Activated naive CD4-positive, alpha-beta T cell treated with anti-CD3 and anti-CD28 coated beads for 36 hours (primary cell): Measurements from ENCODE around the gene COL24A1. TPM values are rescaled to one million over a fixed set of nuclear protein-coding genes. Genes with fewer than 3 reads are reported as not detected.

ENCODE experiments used
- total RNA-seq, 2 experiments: library from RNA; stranded (reverse); gene quantifications; one replicate each; pipeline ENCODE4 v1.2.3, GENCODE V29; 2021

COL24A1 gene
- total RNA-seq, 2 experiments from 2014 or later = not detected

Other genes with a start within 250 kb of the COL24A1 start
- 10 to 100 TPM; 17.8 to 18.0 TPM for gene ODF2L, start 239.6 kb upstream of the COL24A1 start, total RNA-seq